ENCODE data around the gene FBN1.

GRCh38 chr15:48590723-48591122 lies 54.8 kb downstream of the FBN1 start:
- no peak for TF ChIP-seq POLR2A (IDR thresholded peaks at IDR 0.05; ENCODE audit: insufficient read depth in 1 of 2, low read depth in 2 of 2, low read length in 2 of 2)
- no peak for TF ChIP-seq TARDBP (CRISPR knock-in tag; IDR thresholded peaks at IDR 0.05)
- no peak for TF ChIP-seq HDAC1 (CRISPR knock-in tag; IDR thresholded peaks at IDR 0.05)
